ENCODE results near the gene NFYB.

NFYB gene

DNA sequence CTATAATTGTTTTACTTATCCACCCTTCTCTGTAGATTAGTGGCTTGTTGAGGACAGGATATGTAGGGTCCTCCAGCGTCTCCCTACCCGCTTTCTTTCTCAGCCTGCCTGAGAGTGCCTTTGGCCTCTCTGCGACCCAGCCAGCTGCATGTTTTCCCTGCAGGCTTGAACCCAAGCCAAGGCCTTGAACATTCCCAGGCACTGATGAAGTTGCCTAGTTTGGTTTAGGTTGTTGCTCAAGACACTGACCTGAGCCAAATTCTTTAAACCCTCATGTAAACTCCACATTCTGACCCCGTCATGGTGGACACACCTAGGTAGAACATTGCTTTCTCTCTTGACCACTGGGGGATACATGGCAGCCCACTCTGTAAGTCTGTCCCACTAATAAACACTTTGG lies 44.1 kb upstream of the NFYB start:
- TF ChIP-seq FOXP2 (optimal IDR thresholded peaks at IDR 0.05; ENCODE audit: borderline replicate concordance, extremely low read depth, extremely low read length, insufficient read depth), result no peak
- TF ChIP-seq SIN3A (IDR thresholded peaks at IDR 0.05; ENCODE audit: borderline replicate concordance, insufficient read depth, low read length), result no peak
- no peak for TF ChIP-seq TAF1 (IDR thresholded peaks at IDR 0.05; ENCODE audit: borderline replicate concordance, insufficient read depth, low read length)
- no peak for TF ChIP-seq POLR2AphosphoS5 (IDR thresholded peaks at IDR 0.05; ENCODE audit: low read depth, low read length)
- TF ChIP-seq, protein P1, sequence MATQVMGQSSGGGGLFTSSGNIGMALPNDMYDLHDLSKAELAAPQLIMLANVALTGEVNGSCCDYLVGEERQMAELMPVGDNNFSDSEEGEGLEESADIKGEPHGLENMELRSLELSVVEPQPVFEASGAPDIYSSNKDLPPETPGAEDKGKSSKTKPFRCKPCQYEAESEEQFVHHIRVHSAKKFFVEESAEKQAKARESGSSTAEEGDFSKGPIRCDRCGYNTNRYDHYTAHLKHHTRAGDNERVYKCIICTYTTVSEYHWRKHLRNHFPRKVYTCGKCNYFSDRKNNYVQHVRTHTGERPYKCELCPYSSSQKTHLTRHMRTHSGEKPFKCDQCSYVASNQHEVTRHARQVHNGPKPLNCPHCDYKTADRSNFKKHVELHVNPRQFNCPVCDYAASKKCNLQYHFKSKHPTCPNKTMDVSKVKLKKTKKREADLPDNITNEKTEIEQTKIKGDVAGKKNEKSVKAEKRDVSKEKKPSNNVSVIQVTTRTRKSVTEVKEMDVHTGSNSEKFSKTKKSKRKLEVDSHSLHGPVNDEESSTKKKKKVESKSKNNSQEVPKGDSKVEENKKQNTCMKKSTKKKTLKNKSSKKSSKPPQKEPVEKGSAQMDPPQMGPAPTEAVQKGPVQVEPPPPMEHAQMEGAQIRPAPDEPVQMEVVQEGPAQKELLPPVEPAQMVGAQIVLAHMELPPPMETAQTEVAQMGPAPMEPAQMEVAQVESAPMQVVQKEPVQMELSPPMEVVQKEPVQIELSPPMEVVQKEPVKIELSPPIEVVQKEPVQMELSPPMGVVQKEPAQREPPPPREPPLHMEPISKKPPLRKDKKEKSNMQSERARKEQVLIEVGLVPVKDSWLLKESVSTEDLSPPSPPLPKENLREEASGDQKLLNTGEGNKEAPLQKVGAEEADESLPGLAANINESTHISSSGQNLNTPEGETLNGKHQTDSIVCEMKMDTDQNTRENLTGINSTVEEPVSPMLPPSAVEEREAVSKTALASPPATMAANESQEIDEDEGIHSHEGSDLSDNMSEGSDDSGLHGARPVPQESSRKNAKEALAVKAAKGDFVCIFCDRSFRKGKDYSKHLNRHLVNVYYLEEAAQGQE (IDR thresholded peaks at IDR 0.05; ENCODE audit: insufficient read depth in 1 of 2, low read depth in 2 of 2, low read length in 2 of 2), result no peak

DNA sequence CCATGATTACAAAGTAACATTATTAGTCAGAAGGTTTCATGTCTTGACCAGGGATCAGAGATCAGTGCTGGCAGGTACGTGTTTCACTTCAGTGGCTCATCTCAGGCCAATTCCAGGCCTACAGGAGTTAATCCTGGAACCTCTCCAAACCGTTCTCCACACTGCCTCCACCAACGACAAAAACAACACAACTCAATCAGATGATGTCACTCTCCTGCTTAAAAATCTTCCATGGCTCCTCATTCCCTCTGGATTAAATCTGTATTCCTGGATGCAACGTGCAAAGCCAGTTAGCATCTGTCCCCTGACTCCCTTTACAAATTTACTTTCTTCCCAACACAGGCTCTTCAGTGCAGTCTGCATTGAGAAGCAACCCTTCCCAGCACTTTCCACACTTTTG lies 43.3 kb upstream of the NFYB start:
- no peak for TF ChIP-seq FOXP2 (optimal IDR thresholded peaks at IDR 0.05; ENCODE audit: borderline replicate concordance, extremely low read depth, extremely low read length, insufficient read depth)
- TF ChIP-seq SIN3A (IDR thresholded peaks at IDR 0.05; ENCODE audit: borderline replicate concordance, insufficient read depth, low read length), result no peak
- TF ChIP-seq TAF1 (IDR thresholded peaks at IDR 0.05; ENCODE audit: borderline replicate concordance, insufficient read depth, low read length), result no peak
- TF ChIP-seq POLR2AphosphoS5 (IDR thresholded peaks at IDR 0.05; ENCODE audit: low read depth, low read length), result no peak
- TF ChIP-seq, protein P1 (IDR thresholded peaks at IDR 0.05; ENCODE audit: insufficient read depth in 1 of 2, low read depth in 2 of 2, low read length in 2 of 2), result no peak

DNA sequence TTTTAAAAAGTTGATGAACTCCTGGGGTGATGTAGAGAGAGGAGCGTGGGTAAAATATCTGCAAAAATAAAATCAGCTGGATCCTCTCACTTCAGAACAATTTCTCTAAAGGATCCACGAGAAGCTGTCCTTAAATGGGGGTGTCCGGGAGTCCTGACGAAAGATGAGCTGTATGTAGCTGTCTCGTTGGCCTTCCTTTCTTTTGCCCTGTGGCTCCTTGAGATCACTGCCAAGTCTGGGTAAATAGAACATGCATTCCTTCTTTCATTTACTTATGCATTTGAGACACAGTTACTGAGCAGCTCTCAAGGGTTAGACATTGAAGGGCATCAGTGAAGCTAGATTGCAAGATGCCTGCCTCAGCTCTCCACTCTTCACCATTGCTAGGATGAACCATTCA lies 42.4 kb upstream of the NFYB start:
- TF ChIP-seq, protein P1 (IDR thresholded peaks at IDR 0.05; ENCODE audit: insufficient read depth in 1 of 2, low read depth in 2 of 2, low read length in 2 of 2), result no peak
- TF ChIP-seq TAF1 (IDR thresholded peaks at IDR 0.05; ENCODE audit: borderline replicate concordance, insufficient read depth, low read length) (no peak), SIN3A (IDR thresholded peaks at IDR 0.05; ENCODE audit: borderline replicate concordance, insufficient read depth, low read length) (no peak), POLR2AphosphoS5 (IDR thresholded peaks at IDR 0.05; ENCODE audit: low read depth, low read length) (no peak), FOXP2 (optimal IDR thresholded peaks at IDR 0.05; ENCODE audit: borderline replicate concordance, extremely low read depth, extremely low read length, insufficient read depth) (no peak)

DNA sequence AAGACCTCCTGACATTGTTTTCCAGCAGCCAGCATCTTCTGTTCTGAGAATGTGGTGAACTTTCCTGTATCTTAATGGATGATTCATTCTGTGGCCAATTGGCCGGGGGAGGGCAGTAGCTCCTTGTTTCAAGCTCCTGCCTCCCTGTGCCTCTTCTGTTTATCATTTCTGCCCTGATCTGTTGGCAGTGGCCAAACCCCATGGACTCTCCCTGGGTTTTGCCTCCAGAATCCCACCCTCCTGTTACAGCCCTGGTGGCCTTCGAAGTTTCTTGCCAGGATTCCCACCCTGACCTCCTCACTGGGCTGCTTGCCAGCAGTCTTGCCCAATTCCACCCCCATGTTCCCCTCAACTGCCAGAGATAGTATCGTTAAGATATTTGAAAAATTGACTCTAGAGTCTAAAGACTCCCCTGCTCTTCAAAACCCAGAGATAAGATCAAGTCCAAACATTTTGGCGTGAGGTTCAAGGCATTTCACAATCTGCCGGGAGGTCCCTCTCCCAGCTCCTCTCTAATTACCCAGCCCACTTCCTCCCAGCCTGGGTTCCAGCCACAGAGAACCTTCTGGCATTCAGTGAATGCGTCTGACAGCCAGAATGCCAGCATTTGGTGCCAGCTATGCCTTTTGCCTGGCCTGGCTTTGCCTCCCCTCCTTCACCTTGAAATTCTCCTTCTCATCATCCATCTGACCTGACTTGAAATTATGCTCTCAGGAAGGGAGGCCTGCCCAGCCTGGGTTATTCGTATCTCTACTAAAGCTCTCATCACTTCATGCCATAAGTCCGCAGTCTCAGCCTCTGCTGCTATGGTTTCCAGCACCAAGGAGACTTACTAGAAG lies 39.9 kb upstream of the NFYB start:
- TF ChIP-seq FOXP2 (optimal IDR thresholded peaks at IDR 0.05; ENCODE audit: borderline replicate concordance, extremely low read depth, extremely low read length, insufficient read depth), result peak; percentile 23
- no peak for TF ChIP-seq TAF1 (IDR thresholded peaks at IDR 0.05; ENCODE audit: borderline replicate concordance, insufficient read depth, low read length)
- no peak for TF ChIP-seq POLR2AphosphoS5 (IDR thresholded peaks at IDR 0.05; ENCODE audit: low read depth, low read length)
- TF ChIP-seq, protein P1 (IDR thresholded peaks at IDR 0.05; ENCODE audit: insufficient read depth in 1 of 2, low read depth in 2 of 2, low read length in 2 of 2), result 0 out of 4 replicates have a peak, but pooled peaks of 1 of the 2 experiments have one; percentile 24

Measured in PFSK-1 (cell line).